SKM-1 (cell line): ENCODE results near the gene PLK5.
A peak's percentile ranks its signal among the peaks of the same experiment; 100 is the strongest.
"Not testable (repeated sequence)": the region's sequence is repeated elsewhere in the genome, so short reads cannot be mapped to it uniquely, and the experiment has no call there.

Experiments used
- DNase-seq: peaks from one replicate; lab custom pipeline; 2025; ENCODE audit not compliant: unreplicated experiment; lab: John Stamatoyannopoulos, UW

Gene PLK5

DNA sequence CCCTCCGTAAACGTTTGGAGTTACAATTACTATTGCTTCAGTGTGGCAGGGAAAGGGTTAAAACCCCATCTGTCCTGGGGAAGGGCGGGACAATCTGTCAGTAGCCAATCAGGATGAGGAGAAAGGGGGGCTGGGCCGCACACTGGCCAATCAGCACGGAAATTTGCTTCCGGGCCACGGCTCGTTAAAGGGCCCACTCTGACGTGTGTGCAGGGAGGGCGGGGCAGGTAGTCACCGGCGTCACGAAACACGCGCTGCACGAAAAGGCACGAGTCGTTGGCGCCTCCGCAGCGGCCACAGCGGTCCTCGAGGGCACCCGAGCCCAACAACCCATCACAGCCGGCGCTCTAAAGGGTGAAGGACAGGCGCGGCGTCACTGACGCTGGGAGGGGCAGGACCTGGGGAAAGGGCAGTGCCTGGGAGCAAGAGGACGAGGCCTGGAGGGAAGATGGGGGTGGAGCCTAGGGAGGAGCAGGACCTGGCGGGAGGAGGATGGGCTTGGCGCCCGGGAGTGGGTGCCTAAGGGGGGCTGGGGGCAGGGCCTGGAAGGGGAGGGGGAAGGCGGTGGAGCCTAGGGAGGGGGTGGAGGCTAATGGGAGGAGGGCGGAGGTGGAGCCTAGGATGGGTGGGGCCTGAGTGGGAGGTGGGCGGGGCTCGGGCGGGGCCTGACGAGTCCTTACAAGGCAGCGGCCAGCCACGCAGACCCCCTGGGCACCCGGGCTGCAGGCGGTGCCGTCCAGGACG is 15.9 kb upstream of the PLK5 start:
- DNase-seq, result peak; percentile 90

DNA sequence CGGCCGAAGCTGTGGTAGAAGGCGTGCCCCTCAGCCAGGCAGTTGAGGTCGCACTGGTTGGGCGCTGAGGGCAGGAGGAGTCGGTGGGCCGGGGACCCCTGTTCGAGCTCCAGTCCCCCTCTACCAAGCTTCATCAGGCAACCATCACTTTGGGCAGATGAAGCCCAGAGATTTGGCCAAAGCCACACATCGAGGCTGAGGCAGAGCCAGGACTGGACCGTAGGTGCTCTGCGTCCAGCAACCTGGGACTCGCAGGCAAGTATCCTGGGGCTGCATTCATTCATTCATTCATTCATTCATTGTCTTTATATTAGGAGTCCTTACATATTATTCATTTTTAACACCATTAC is 15.4 kb upstream of the PLK5 start:
- DNase-seq, result no peak

DNA sequence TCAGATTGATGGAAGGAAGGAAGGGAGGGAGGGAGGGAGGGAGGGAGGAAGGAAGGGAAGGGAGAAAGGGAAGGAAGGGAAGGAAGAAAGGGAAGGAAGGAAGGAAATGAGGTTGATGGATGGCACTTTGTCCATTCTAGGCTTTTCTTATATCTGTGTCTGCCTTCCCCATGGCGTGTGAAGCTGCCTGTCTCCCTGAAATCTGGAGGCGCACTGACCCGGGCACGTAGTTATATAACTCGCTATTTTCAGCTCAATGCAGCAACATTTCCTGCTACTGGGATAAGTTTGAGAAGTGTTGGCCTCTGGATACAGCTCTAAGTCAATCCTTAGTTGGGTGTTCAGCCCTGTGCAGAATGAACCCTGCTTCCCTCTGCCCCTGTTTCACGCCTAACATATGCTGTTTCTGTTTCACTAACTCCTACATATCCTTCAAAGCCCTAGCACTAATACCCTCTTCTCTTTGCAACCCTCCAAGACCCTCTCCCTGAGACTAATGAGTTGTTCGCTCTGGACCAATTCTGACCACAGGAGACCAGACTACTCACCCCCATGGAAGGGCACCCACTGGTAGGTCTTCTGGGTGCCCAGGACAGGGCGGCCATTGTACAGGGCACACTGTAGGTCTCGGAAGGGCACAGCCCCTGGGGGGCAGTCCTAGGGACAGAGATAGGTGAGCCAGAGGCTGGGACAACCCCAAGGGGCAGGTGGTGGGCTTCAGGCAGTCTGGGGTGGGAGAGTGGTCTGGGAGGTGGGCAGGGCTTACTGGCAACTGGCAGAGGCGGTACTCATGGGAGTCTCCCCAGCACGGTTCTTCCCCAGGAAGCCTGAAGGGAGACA is 14.1 kb upstream of the PLK5 start:
- DNase-seq, result no peak

DNA sequence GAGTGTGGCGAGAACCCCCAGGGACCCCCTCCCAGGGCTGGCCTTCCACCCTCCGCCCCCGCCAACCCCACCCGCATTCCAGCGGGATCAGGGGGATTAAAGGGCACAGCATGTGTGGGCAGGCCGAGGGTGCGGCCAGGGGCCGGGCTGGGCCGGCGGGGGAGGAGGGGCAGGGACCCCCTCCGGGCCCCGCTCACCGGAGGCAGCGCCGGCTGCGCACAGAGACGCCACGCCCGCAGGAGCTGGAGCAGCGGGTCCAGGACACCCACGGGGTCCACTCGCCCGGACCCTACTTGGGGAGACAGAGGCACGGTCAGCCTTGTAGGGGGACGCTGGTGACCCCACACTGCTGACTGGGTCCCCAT is 13.5 kb upstream of the PLK5 start:
- DNase-seq, result no peak

DNA sequence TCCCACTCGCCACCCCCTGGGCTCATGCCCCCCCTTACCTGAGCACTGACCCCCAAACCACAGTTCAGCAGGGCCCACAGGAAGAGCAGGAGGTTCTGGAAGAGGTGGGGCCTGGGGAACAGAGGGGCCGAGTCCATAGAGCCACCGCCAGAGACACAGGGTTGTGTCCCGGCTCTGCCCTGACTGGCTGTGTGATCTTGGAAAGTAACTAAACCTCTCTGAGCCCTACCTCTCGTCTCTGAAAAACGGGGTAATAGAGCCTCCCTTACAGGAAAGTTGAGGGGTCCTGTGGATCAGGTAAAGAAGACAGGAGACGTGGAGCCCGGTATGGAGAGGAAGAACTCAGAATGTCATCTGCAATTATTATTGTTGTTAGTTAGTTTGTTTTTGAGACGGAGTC is 13.1 kb upstream of the PLK5 start:
- no peak for DNase-seq

DNA sequence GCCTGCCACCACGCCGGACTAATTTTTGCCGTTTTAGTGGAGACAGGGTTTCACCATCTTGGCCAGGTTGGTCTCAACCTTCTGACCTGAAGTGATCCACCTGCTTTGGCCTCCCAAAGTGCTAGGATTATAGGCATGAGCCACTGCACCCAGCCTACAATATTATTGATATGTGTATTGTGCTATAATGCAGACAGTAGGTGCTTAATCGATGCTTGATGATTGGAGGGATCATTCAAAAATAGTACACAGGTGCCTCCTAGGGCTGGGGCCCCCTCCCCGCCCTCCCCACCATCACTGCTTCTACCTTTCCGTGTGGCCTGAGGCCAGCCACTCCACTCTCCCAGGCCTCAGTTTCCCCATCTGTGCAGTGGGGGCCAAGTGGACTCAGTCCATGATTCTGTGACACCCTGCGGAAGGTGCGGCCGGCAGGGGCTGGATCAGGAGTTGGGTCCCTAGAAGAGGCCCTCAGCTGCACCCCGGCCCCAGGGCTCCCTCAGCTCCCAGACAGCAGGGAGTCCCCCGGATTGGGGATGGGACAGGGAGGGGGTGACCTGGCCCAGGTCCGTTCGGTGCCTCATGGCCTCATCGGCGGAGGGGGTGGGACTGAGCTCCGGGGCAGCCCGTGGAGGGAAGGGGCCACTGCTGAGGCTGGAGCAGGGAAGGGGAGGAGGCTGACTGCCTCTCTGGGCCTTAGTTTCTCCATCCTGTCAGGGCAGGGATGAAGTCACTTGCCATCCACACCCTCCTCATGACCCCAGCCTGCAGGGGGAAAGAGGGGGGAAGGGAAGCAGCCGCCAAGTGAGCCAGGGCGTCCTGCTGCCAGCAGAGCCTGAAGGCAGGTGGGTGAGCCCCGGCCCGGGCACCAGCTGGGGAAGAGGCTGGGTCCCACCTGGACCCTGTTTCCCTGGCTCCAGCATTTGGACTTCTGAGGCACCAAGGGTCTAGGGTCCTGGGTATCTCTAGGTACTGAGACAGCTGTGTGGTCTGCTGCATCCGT is 12.3 kb upstream of the PLK5 start:
- no peak for DNase-seq

DNA sequence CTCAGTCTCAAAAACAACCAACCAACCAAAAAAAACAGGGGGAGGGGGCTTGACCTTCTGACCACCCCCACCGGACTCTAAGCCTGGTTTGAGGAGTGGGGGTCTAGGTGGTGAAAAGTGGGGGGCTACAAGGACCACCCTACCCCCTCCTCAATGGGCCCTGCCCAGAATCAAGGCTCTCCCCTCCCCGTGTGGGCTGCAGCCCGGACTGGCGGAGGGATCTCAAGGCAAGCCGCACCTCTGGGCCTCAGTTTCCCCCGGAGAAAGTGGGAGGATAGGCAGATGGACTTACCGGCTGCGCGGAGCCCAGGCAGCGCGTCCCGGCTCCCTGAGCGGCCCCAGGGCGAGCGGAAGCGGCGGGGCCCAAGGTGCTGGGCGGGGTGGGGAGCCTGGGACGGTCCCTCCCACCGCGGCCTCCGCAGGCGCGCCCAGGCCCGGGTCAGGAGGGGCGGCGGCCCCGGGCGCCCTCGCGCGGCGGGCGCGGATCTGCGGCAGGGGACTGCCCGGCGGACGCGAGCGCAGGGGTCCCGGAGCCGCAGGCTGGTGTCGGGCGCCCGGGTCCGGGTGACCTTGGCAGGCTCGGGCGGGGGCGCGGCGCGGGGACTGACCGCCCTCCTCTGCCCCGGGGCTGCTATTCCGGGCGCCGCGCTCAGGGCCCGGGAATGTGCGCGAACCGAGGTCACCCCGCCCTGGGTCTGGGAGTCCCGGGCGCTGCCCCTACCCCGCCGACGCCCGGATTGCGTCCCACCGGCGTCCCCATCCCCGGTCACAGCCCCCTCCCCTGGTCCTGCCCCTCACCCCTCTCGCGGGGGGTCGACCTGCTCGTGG is 11.0 kb upstream of the PLK5 start, which contains the start of gene ADAMTSL5:
ADAMTSL5 (minus strand) TSS at position 349 of the 828 bp plus-strand sequence. CDS start 2,076 bp downstream, outside the sequence.
- peak; percentile 25 for DNase-seq

DNA sequence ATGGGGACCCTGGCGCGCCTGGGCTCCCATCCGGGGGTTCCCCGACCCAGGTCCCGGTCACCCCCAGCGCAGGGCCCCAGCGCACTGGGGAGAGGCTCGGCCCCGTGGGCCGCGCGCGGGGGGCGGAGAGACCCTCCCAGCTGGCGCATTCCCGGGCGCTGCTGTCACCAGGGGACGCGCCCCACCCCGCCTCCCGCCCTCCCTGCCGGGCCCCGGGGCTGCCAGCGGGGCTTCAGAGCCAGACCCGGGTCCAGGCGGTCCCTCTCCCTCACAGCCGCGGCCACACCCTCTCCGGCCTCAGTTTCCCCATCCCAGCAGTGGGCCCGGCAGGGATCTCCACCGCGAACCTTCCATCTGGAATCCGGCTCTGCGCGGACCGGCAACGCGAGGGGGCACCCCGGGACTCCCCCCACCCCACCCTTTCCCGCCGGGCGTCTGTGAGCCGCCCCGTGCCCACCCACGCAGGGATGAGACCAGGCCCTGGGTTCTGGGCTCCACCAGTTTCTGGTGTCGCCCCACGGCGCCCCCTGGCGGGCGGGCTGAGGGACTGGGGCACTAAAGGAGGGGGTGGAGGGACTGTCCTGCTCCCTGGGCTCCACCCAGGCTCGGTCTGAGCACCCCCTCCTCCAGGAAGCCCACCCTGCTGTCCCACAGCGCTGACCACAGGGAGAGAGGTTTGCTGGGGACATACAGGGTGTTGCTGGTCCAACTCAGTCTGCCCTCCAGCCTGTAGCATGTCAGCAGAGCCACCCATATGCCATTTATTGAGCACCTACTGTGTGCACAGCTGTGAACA is 10.2 kb upstream of the PLK5 start:
- peak; percentile 46 for DNase-seq

DNA sequence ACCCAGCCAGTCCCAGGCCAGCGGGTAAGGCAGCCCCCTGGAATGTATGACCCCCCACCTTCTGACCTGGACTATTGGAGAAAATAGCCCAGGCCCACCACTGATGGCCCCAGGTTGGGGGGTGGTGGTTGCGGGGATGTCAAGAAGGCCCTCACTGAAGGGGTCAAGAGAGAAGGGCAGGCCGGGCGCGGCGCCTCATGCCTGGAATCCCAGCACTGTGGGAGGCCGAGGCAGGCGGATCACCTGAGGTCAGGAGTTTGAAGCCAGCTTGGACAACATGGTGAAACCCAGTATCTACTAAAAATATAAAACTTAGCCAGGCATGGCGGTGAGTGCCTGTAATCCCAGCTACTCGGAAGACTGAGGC is 9.6 kb upstream of the PLK5 start:
- no peak for DNase-seq

DNA sequence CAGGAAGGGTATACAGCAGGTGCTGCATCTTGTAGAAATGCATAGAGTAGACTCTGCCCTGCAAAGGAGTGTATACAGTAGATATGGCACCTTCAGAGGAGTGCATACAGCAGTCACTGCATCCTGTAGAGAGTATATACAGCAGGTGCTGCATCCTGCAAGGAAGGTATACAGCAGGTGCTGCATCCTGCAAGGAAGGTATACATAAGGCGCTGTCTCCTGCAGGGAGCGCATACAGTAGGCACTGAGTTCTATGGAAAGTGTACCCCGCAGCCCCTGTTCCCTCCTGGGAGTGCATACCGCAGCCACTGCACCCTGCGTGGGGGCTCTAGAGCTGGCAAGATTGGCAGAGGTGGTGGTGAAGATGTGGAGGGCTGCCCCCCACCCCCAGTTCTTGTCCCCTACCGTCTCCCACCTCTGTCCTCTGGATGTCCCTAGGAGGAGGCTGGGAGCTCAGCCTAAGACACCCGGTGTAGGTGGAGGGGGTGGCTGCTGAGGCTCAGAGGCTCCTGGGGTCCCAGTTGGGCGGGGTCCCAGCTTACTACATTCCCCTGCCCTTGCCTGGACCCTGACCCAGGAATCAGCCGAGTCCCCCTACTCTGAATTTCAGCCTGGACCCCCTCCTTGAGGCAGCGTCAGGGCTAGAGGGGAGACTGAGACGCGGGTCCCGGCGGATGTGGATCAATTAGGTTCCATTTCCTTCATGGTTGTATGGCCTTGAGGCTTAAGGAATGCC is 8.7 kb upstream of the PLK5 start:
- DNase-seq, result no peak

- no peak for DNase-seq
Observed at GRCh38 chr19:1516395-1516753, 7.5 kb upstream of the PLK5 start.

GRCh38 chr19:1518471-1518870 is 5.4 kb upstream of the PLK5 start:
- no peak for DNase-seq

DNA sequence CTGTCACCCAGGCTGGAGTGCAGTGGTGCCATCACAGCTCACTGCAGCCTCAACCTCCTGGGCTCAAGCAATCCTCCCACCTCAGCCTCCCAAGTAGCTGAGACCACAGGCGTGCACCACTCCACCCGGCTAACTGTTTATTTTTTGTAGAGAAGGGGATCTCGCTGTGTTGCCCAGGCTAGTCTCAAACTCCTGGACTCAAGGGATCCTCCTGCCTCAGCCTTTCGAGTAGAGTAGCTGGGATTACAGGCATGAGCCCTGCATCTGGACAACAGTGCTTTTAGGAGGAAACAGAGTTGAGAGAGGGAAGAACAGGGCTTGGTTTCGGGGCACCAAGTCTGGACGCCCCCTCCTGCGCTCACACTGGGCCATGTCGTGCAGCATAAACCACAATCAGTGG is 4.1 kb upstream of the PLK5 start:
- DNase-seq, result not testable (repeated sequence)

DNA sequence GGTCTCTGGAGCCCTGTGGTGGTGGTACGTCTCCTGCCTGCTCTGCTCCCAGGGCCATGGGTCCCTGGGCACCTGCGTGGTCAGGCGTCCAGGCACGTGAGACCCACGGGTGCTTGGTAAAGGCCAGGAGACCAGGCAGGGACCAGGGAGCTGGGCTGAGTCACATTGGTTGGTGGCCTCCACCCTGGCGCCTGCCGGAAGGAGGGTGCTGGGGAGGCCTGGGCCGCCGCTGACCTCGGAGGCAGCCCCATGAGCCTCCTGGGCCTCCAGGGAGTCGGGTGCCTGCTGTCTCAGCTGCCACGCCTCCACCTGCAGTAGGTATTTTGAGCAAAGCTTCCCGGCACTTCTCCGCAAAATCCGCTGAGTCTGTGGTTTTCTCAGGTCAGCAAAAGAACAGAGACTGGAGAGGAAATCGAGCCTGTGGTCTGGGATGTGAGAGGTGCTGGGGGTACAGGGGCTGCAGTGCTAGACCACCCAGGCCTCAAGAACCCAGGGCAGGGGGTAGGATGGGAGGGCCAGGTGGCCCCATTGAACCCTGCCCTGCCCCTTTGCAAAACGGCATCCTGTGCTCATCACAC is 3.6 kb upstream of the PLK5 start:
- no peak for DNase-seq

DNA sequence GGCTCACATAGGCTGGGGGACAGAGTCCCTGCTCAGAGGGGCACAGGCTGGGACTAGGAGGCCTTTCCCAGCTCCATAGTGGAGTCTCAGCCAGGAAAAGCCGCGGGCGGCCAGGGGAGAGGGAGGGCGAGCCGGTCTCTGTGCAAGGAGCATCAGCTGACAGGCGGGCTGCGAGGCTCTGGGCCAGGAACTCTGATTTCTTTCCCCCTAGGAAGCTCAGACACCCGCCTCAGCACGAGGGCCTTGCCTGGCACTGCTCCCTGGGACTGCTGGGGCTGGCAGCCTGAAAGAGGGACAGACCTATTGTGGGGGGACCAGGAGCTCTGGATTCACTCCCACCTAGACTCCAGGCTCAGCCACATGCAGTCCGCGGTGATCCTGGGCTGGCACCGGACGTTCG is 2.2 kb upstream of the PLK5 start:
- no peak for DNase-seq

DNA sequence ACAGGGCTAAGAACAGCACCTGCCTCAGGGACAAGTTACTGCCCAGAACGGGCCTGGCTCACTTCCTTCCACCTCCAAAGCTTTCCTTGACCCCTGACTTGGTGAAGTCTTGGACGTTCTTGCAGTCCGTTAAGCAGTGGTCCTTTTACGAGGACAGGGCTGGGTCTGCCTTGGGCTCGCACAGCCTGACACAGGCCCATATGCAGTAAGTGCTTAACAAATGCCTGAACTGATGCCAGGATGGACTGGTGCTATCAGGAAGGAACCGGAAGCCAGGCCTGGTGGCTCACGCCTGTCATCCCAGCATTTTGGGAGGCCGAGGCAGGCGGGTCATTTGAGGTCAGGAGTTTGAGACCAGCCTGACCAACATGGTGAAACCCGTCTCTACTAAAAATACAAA is 1.8 kb upstream of the PLK5 start:
- DNase-seq, result no peak

GRCh38 chr19:1522838-1523237 is 1.0 kb upstream of the PLK5 start:
- DNase-seq, result no peak

DNA sequence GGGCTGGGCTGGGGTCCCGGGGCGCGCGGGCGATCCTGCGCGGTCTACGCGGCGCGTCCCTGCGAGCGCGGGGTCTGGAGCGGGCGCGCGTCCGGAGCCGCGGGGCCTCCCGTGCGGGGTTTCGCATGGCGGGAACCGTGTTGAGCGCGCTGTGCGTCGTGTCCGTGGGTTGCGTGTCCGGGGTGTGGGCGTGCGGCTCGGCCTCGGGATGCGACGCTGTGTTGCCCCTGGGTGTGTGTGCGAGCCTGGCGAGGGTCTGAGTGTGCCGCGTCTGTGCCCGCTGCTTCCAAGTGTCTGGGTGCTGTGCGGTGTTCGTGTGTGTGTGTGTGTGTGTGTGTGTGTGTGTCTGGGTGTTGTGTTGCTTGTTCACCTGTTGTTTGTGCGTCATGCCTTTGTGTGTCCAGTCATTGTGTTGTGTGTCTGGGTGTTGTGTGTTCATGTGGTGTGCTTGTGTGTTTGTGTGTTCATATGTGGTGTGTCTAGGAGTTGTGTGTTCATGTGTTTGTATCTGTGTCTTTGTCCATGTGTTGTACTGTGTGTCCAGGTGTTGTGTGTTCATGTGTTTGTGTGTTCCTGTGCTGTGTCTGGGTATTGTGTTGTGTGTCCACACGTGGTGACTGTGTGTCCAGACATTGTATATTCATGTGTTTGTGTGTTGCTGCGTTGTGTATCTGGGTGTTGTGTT is 552 bp downstream of the PLK5 start:
- DNase-seq, result no peak
